HepG2 (cell line): ENCODE results near the gene CSKMT. TPM values are rescaled to one million over a fixed set of nuclear protein-coding genes. Genes with fewer than 3 reads are reported as not detected.
A peak's percentile ranks its signal among the peaks of the same experiment; 100 is the strongest.

Experiments used
- ARNT ChIP-seq: fragments of 450-650 bp; IDR thresholded peaks from 2 replicates; pipeline ENCODE4 v1.6.1; 2017
- ELK4 ChIP-seq: sonication (generic); formaldehyde crosslinking; IDR thresholded peaks from 2 replicates; pipeline ENCODE4 v1.9.0; 2021; ENCODE audit warnings: missing genetic modification reagents, borderline replicate concordance
- GFI1 ChIP-seq: sonication (generic); formaldehyde crosslinking; IDR thresholded peaks from 2 replicates; pipeline ENCODE4 v1.5.0; 2020; ENCODE audit warnings: missing genetic modification reagents, mild to moderate bottlenecking, borderline replicate concordance
- PBX3 ChIP-seq: sonication (generic); formaldehyde crosslinking; IDR thresholded peaks from 2 replicates; pipeline ENCODE4 v1.8.1; 2023; ENCODE audit warnings: missing genetic modification reagents, inconsistent platforms, borderline replicate concordance
- PHB2 ChIP-seq: fragments of 450-650 bp; IDR thresholded peaks from 2 replicates; pipeline ENCODE4 v1.6.1; 2018; ENCODE audit not compliant: partially characterized antibody
- POLR2AphosphoS2 ChIP-seq: IDR thresholded peaks from 2 replicates; pipeline ENCODE4 v1.6.1; 2011; ENCODE audit warnings: low read depth, low read length, improper control_type of control experiment
- SIX4 ChIP-seq: sonication (generic); formaldehyde crosslinking; IDR thresholded peaks from 2 replicates; pipeline ENCODE4 v1.4.0; 2020; ENCODE audit warnings: missing genetic modification reagents
- SKI ChIP-seq: fragments of 450-650 bp; IDR thresholded peaks from one replicate; pipeline ENCODE4 v1.6.1; 2018; ENCODE audit warnings: mild to moderate bottlenecking; ENCODE audit not compliant: partially characterized antibody
- SP5 ChIP-seq: IDR thresholded peaks from 2 replicates; pipeline ENCODE4 v1.6.1; 2016; ENCODE audit warnings: low read depth, borderline replicate concordance
- TARDBP ChIP-seq: sonication (generic); formaldehyde crosslinking; IDR thresholded peaks from 2 replicates; pipeline ENCODE4 v1.8.0; 2022; ENCODE audit warnings: mild to moderate bottlenecking, missing genetic modification reagents
- ZMAT3 ChIP-seq: sonication (generic); formaldehyde crosslinking; conservative IDR thresholded peaks from 2 replicates; pipeline ENCODE4 v1.7.0; 2021; ENCODE audit warnings: missing genetic modification reagents
- ZNF124 ChIP-seq: sonication (generic); formaldehyde crosslinking; IDR thresholded peaks from 2 replicates; pipeline ENCODE4 v1.4.0; 2020; ENCODE audit warnings: missing genetic modification reagents
- ZNF160 ChIP-seq: sonication (generic); formaldehyde crosslinking; IDR thresholded peaks from 2 replicates; pipeline ENCODE4 v1.8.0; 2022; ENCODE audit warnings: mild to moderate bottlenecking, inconsistent platforms, missing genetic modification reagents
- ZNF18 ChIP-seq: sonication (generic); formaldehyde crosslinking; IDR thresholded peaks from 2 replicates; pipeline ENCODE4 v1.8.0; 2022; ENCODE audit warnings: mild to moderate bottlenecking, missing genetic modification reagents; ENCODE audit not compliant: insufficient replicate concordance
- ZNF329 ChIP-seq: sonication (generic); formaldehyde crosslinking; IDR thresholded peaks from 2 replicates; pipeline ENCODE4 v1.9.0; 2021; ENCODE audit warnings: low read depth, mild to moderate bottlenecking, missing genetic modification reagents
- ZNF382 ChIP-seq: sonication (generic); formaldehyde crosslinking; IDR thresholded peaks from 2 replicates; pipeline ENCODE4 v1.5.0; 2020; ENCODE audit warnings: missing genetic modification reagents, mild to moderate bottlenecking, borderline replicate concordance
- ZNF543 ChIP-seq: sonication (generic); formaldehyde crosslinking; IDR thresholded peaks from 2 replicates; pipeline ENCODE4 v1.4.0; 2020; ENCODE audit warnings: mild to moderate bottlenecking, missing genetic modification reagents
- ZNF569 ChIP-seq: sonication (generic); formaldehyde crosslinking; IDR thresholded peaks from 2 replicates; pipeline ENCODE4 v1.5.0; 2020; ENCODE audit warnings: mild to moderate bottlenecking, missing genetic modification reagents, moderate library complexity, borderline replicate concordance
- ZNF577 ChIP-seq: sonication (generic); formaldehyde crosslinking; IDR thresholded peaks from 2 replicates; pipeline ENCODE4 v1.4.0; 2020; ENCODE audit warnings: mild to moderate bottlenecking, low read depth, missing genetic modification reagents, borderline replicate concordance
- ZNF580 ChIP-seq: IDR thresholded peaks from 2 replicates; pipeline ENCODE4 v1.6.1; 2016; ENCODE audit warnings: low read depth, borderline replicate concordance
- ZNF614 ChIP-seq: IDR thresholded peaks from 2 replicates; pipeline ENCODE4 v1.6.1; 2018; ENCODE audit warnings: missing biosample characterization, missing genetic modification reagents, inconsistent platforms, borderline replicate concordance
- ZNF674 ChIP-seq: sonication (generic); formaldehyde crosslinking; IDR thresholded peaks from 2 replicates; pipeline ENCODE4 v1.5.0; 2020; ENCODE audit warnings: low read depth, mild to moderate bottlenecking, missing genetic modification reagents
- ZNF800 ChIP-seq: sonication (generic); formaldehyde crosslinking; IDR thresholded peaks from 2 replicates; pipeline ENCODE4 v1.4.0; 2020; ENCODE audit warnings: missing genetic modification reagents
- polyA plus RNA-seq, 8 experiments: library from polyadenylated mRNA; depleted of rRNA in 3 of 8; stranded (reverse) in 7 of 8; unstranded in 1 of 8; fragments of >200 nt; fragmentation: Illumina TruSeq in 4 of 8; extraction: Trizol in 4 of 8; gene quantifications; 2 replicates each; pipeline versions ENCODE4 v1.2.1 to v1.2.3, GENCODE V29; 2011 to 2016; ENCODE audit warnings: low read depth in 4 of 8, missing spikeins in 1 of 8, mixed read lengths in 1 of 8; ENCODE audit not compliant: insufficient read depth in 1 of 8
- total RNA-seq, 5 experiments: library from RNA; depleted of rRNA; stranded (reverse); fragments of >200 nt; fragmentation: Illumina TruSeq; extraction: Trizol; gene quantifications; 2 replicates each; pipeline ENCODE4 v1.2.3, GENCODE V29; 2016; ENCODE audit warnings: low read depth in 1 of 5

CSKMT gene
- total and polyA plus RNA-seq, 2 of the 13 experiments (the other 11 are each of a cell fraction or from before 2014, with no cell fraction given), result 7.6 to 31.8 TPM

GRCh38 chr11:62645946-62646824 lies 18.9 kb upstream of the CSKMT start, which contains the start of gene GANAB (continued):
- TF ChIP-seq ZNF674, result no peak
- TF ChIP-seq SKI, result no peak
- no peak for TF ChIP-seq ARNT
- peak; percentile 56; the same call in 1 of the 2 replicates for TF ChIP-seq GFI1 (CRISPR knock-in tag)
- TF ChIP-seq ZNF800 (CRISPR knock-in tag), result no peak
- no peak for TF ChIP-seq ZNF124 (CRISPR knock-in tag)
- TF ChIP-seq ZNF18 (CRISPR knock-in tag), result no peak
- TF ChIP-seq SIX4 (CRISPR knock-in tag), result no peak
- peak; percentile 71 for TF ChIP-seq TARDBP (CRISPR knock-in tag)
- TF ChIP-seq SP5 (CRISPR knock-in tag), result peak; percentile 91
- TF ChIP-seq ZNF580 (CRISPR knock-in tag), result no peak; the same call in 1 of the 2 replicates
- TF ChIP-seq ZNF329 (CRISPR knock-in tag), result 0 out of 2 replicates have a peak, but pooled peaks have one; percentile 24
- TF ChIP-seq POLR2AphosphoS2, result 0 out of 2 replicates have a peak, but pooled peaks have one; percentile 54
- TF ChIP-seq ZMAT3, result peak; percentile 65
- no peak for TF ChIP-seq ZNF577 (CRISPR knock-in tag)
- no peak for TF ChIP-seq PBX3
- no peak for TF ChIP-seq PHB2
- TF ChIP-seq ZNF614, result peak; percentile 16; the same call in 1 of the 2 replicates
- no peak for TF ChIP-seq ZNF569 (CRISPR knock-in tag)
- no peak for TF ChIP-seq ZNF382 (CRISPR knock-in tag)
- TF ChIP-seq ELK4 (CRISPR knock-in tag), result no peak
- no peak; the same call in none of the 2 replicates for TF ChIP-seq ZNF160 (CRISPR knock-in tag)
- TF ChIP-seq ZNF543, result no peak
